ENCODE results near the gene ACADVL. TPM values are rescaled to one million over a fixed set of nuclear protein-coding genes. Genes with fewer than 3 reads are reported as not detected.

The ACADVL gene
- total and polyA plus RNA-seq, 12 donors: 807 to 4,806 (median 1,322) TPM

- Histone ChIP-seq H3K27me3 (no peaks in the 10 kb centered on the region), H3K36me3 (peaks cover 0 to 50% (median 35%) of the 10 kb centered on the region in 9 donors), H3K9me3 (no peaks in the 10 kb centered on the region), H3K27ac (peak overlapping the region in 9 of 10 donors; percentile 96 to 100 (median 99)), H3K4me1 (peaks cover 13 to 46% (median 37%) of the 10 kb centered on the region in 9 donors), H3K4me3 (peak overlapping the region; percentile 65 to 100 (median 90))
- 74 to 76% methylated on average over 5 of the region's 5 CpGs for WGBS, 2 donors
- ATAC-seq (no peak), DNase-seq (no peak)
- intact Hi-C loops (cut with DNase I): loop anchor here in 4 of 10 donors (2.0 to 10.0 kb wide), 5 partner anchors 28 to 322 kb away; partner anchors contain the start of genes CD68 (in 1 of the 4), SENP3 (in 1 of the 4) and SLC2A4 (in 1 of the 4)
- TF ChIP-seq CTCF (IDR thresholded peaks at IDR 0.05): no peak
Measured at GRCh38 chr17:7253082-7253481, 33.3 kb downstream of the ACADVL start.

DNA sequence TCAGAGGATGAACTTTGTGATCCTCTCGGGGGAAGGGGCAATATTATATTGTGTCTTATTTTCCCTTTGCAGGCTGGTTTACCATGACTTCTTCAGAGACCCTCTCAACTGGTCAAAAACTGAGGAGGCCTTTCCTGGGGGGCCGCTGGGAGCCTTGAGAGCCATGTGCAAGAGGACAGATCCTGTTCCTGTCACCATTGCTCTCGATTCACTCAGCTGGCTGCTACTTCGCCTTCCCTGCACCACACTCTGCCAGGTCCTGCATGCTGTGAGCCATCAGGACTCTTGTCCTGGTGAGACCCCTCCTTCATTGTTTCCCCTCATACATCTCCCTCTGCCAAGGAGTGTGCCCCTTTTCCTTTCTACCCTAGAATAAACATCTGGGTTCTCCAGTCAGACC lies 34.8 kb downstream of the ACADVL start:
- DNase-seq (no peak), ATAC-seq (no peak)
- intact Hi-C loops (cut with DNase I): loop anchor here in 3 of 10 donors (5.0 to 10.0 kb wide), 3 partner anchors 43 to 320 kb away; partner anchors contain the start of genes CD68 (in 1 of the 3) and SENP3 (in 1 of the 3)
- Histone ChIP-seq H3K36me3 (peaks cover 0 to 64% (median 43%) of the 10 kb centered on the region in 9 donors), H3K4me1 (peaks cover 5 to 33% (median 26%) of the 10 kb centered on the region in 9 donors), H3K27me3 (no peaks in the 10 kb centered on the region), H3K9me3 (no peaks in the 10 kb centered on the region), H3K4me3 (no peak overlapping the region), H3K27ac (no peak overlapping the region)
- TF ChIP-seq CTCF (IDR thresholded peaks at IDR 0.05): no peak
- WGBS, 2 donors: 92 to 95% methylated on average over 4 of the region's 4 CpGs

DNA sequence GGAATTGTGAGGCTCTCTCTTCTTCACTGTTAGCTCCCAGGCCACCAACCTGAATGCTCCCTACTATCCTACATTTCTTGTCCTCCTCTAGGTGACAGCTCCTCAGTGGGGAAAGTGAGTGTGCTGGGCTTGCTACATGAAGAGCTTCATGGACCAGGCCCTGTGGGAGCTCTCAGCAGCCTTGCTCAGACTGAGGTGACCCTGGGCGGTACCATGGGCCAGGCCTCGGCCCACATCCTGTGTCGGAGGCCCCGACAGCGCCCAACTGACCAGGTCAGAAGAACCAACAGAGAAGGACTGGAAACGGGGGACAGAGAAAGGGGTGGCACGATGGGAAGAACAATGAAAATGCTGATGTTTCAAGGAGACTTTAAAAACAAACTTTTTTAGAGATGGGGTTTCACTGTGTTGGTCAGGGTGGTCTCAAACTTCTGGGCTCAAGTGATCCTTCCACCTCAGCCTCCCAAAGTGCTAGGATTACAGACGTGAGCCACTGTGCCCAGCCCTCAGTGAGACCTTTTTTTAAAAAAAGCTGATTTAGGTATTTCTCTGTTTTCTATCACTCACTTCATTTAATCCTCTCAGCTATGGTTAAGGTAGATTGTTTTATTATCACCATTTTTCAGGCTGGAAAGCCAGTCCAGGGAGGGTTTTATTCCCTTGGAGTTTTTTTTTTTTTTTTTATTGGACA lies 37.2 kb downstream of the ACADVL start:
- no peak for ATAC-seq
- no peaks in the 10 kb centered on the region for H3K9me3 ChIP-seq
- TF ChIP-seq CTCF (IDR thresholded peaks at IDR 0.05): no peak
- H3K36me3 ChIP-seq: peaks cover 0 to 67% (median 43%) of the 10 kb centered on the region in 9 donors
- H3K4me3 ChIP-seq: no peak overlapping the region
- peaks cover 4 to 18% (median 15%) of the 10 kb centered on the region in 7 donors for H3K27me3 ChIP-seq
- DNase-seq: no peak
- WGBS, 2 donors: 89 to 91% methylated on average over 8 of the region's 8 CpGs
- intact Hi-C loops (cut with DNase I): loop anchor here in 2 of 10 donors (10.0 kb wide), 2 partner anchors 308 to 318 kb away; partner anchors contain the start of genes CD68 (in 1 of the 2) and SENP3 (in 1 of the 2)
- no peak overlapping the region for H3K27ac ChIP-seq
- peaks cover 5 to 36% (median 25%) of the 10 kb centered on the region in 9 donors for H3K4me1 ChIP-seq

DNA sequence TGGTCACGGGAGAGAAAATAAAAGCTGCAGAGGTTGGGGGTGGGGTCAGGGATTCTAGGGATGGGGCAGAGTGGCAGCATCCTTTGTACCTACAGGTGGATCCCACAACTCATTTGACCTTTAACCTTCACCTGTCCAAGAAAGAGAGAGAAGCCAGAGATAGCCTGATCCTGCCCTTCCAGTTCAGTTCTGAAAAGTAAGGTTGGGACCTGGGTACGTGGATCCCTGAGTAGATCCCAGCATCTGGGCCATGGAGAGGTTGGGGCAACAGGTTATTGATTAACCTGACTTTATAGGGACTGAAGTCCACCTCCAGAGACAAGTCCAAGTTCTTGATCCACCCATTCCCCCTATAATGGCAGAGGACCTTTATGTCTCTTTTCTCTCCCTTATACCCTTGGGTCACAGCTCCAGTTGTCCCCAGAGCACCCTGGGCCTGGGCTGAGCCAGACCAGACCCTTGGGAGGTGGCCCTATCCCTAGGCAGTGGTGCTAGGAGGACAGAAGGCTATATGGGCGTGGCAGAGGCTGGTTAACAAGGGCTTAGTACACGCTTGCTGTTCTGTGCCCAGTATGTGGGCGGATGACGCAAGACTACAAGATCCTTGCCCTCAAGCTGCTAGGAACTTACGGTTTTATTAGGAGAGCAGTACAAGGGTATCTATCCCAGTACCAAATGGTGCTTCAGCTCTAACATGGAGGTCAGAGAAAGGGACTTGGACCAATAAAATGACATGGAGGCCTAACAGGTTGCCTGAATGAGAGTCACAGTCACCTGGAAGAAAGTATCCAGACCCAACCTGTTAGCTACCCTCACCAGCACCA lies 39.2 kb downstream of the ACADVL start:
- DNase-seq: no peak
- no peak overlapping the region for H3K27ac ChIP-seq

More for the DNA sequence above, 39.2 kb downstream of the ACADVL start:
- peaks cover 0 to 59% (median 42%) of the 10 kb centered on the region in 9 donors for H3K36me3 ChIP-seq
- H3K4me1 ChIP-seq: peaks cover 7 to 41% (median 29%) of the 10 kb centered on the region in 9 donors
- no peak overlapping the region for H3K4me3 ChIP-seq
- TF ChIP-seq CTCF (IDR thresholded peaks at IDR 0.05): no peak
- 89 to 96% methylated on average over 7 of the region's 7 CpGs for WGBS, 2 donors
- intact Hi-C loops (cut with DNase I): loop anchor here in 2 of 10 donors (10.0 kb wide), 2 partner anchors 306 to 316 kb away; partner anchors contain the start of genes CD68 (in 1 of the 2) and SENP3 (in 1 of the 2)
- peaks cover 14 to 38% (median 35%) of the 10 kb centered on the region in 7 donors for H3K27me3 ChIP-seq
- H3K9me3 ChIP-seq: no peaks in the 10 kb centered on the region
- peak in 1 of 8 donors; percentile 20 for ATAC-seq
